HFFc6 (cell line): ENCODE data around the gene NPAS4. TPM values are rescaled to one million over a fixed set of nuclear protein-coding genes. Genes with fewer than 3 reads are reported as not detected.

Source experiments
- DNase-seq: peaks from one replicate; pipeline ENCODE4 v3.0.0-alpha.2; 2018
- H3K27ac Mint-ChIP-seq: 2 replicates; pipeline ENCODE4 v1.8.0; 2020; ENCODE audit warnings: mild to moderate bottlenecking, mixed read lengths
- H3K27me3 Mint-ChIP-seq: 2 replicates; pipeline ENCODE4 v1.8.0; 2021; ENCODE audit warnings: mild to moderate bottlenecking, moderate library complexity, mixed read lengths; ENCODE audit not compliant: insufficient read depth
- H3K36me3 Mint-ChIP-seq: 2 replicates; pipeline ENCODE4 v1.8.0; 2021; ENCODE audit warnings: low read depth, mixed read lengths
- H3K4me1 Mint-ChIP-seq: 2 replicates; pipeline ENCODE4 v1.8.0; 2020; ENCODE audit warnings: low read depth, mixed read lengths
- H3K4me3 Mint-ChIP-seq: 2 replicates; pipeline ENCODE4 v1.8.0; 2020; ENCODE audit warnings: mild to moderate bottlenecking, moderate library complexity, mixed read lengths
- H3K9me3 Mint-ChIP-seq: 2 replicates; pipeline ENCODE4 v1.8.0; 2020; ENCODE audit warnings: mild to moderate bottlenecking, mixed read lengths
- CTCF ChIP-seq: fragments of 200-600 bp; sonication (generic); IDR thresholded peaks from 2 replicates; pipeline ENCODE4 v1.5.0; 2021; ENCODE audit warnings: antibody characterized with exemption, mild to moderate bottlenecking
- total RNA-seq, 6 experiments: library from RNA; stranded (reverse); fragmentation: NEBNext Ultra II Directional; extraction: Animal tissue kit (Norgen Biotek cat#: 25700); gene quantifications; 2 replicates in 1 of 6; 3 replicates in 5 of 6; pipeline ENCODE4 v1.2.3, GENCODE V29; 2021

The NPAS4 gene
- total RNA-seq, 6 experiments from 2014 or later = 0.14 to 0.36 (median 0.35) TPM; not detected in 3

GRCh38 chr11:66418986-66419308, 1.9 kb upstream of the NPAS4 start:
- no peak for TF ChIP-seq CTCF
- Mint-ChIP-seq H3K4me3 (peak overlapping the region; percentile 71), H3K4me1 (peaks cover 32% of the 10 kb centered on the region), H3K36me3 (peaks cover 4% of the 10 kb centered on the region; the same call in 1 of the 2 replicates), H3K9me3 (peaks cover 6% of the 10 kb centered on the region; the same call in 1 of the 2 replicates), H3K27me3 (peaks cover 15% of the 10 kb centered on the region), H3K27ac (peak overlapping the region; percentile 68; the same call in 1 of the 2 replicates)
- no peak for DNase-seq

GRCh38 chr11:66419825-66420224, 1.0 kb upstream of the NPAS4 start:
- Mint-ChIP-seq H3K4me3 (no peak overlapping the region), H3K36me3 (peaks cover 4% of the 10 kb centered on the region; the same call in 1 of the 2 replicates), H3K27me3 (peaks cover 12% of the 10 kb centered on the region), H3K27ac (no peak overlapping the region), H3K9me3 (peaks cover 6% of the 10 kb centered on the region; the same call in 1 of the 2 replicates), H3K4me1 (peaks cover 27% of the 10 kb centered on the region)
- no peak for DNase-seq
- no peak for TF ChIP-seq CTCF

- TF ChIP-seq CTCF = no peak
- Mint-ChIP-seq H3K36me3 (peaks cover 4% of the 10 kb centered on the region; the same call in 1 of the 2 replicates), H3K4me1 (peaks cover 27% of the 10 kb centered on the region), H3K4me3 (no peak overlapping the region), H3K9me3 (peaks cover 6% of the 10 kb centered on the region; the same call in 1 of the 2 replicates), H3K27ac (no peak overlapping the region), H3K27me3 (peaks cover 10% of the 10 kb centered on the region)
- peak; percentile 71 for DNase-seq
These were observed 814 bp downstream of the NPAS4 start for GRCh38 chr11:66421492-66422205.

GRCh38 chr11:66426314-66426713, 5.5 kb downstream of the NPAS4 start:
- Mint-ChIP-seq H3K27ac (no peak overlapping the region), H3K9me3 (no peaks in the 10 kb centered on the region), H3K4me3 (no peak overlapping the region), H3K27me3 (peaks cover 5% of the 10 kb centered on the region), H3K36me3 (no peaks in the 10 kb centered on the region), H3K4me1 (peaks cover 6% of the 10 kb centered on the region; the same call in 1 of the 2 replicates)
- TF ChIP-seq CTCF = no peak
- no peak for DNase-seq

- no peaks in the 10 kb centered on the region for H3K9me3 Mint-ChIP-seq
- TF ChIP-seq CTCF = no peak
- DNase-seq = no peak
These were observed 8.1 kb downstream of the NPAS4 start for GRCh38 chr11:66428933-66429332.

More at GRCh38 chr11:66428933-66429332, 8.1 kb downstream of the NPAS4 start:
- Mint-ChIP-seq H3K27ac (no peak overlapping the region), H3K4me1 (peaks cover 6% of the 10 kb centered on the region; the same call in 1 of the 2 replicates), H3K27me3 (no peaks in the 10 kb centered on the region; the same call in 1 of the 2 replicates), H3K36me3 (0 out of 2 replicates have a peak, but pooled peaks cover 4% of the 10 kb centered on the region), H3K4me3 (no peak overlapping the region)
